NB4 (cell line): ENCODE results near the gene EGLN2.

Experiments used
- DNase-seq: peaks from one replicate; pipeline ENCODE4 v3.0.0; 2010; ENCODE audit warnings: low read depth
- H3K4me3 ChIP-seq: one replicate; pipeline ENCODE4 v1.5.1; 2011; ENCODE audit warnings: mild to moderate bottlenecking, low read depth, low read length, moderate library complexity
- CTCF ChIP-seq: IDR thresholded peaks from one replicate; pipeline ENCODE4 v1.5.1; 2012; ENCODE audit warnings: low read depth, low read length
- MAX ChIP-seq: IDR thresholded peaks from 2 replicates; pipeline ENCODE4 v1.6.1; 2011; ENCODE audit warnings: low read depth, low read length
- MYC ChIP-seq: IDR thresholded peaks from 2 replicates; pipeline ENCODE4 v1.6.1; 2011; ENCODE audit warnings: low read depth, low read length
- POLR2A ChIP-seq: IDR thresholded peaks from 2 replicates; pipeline ENCODE4 v1.6.1; 2011; ENCODE audit warnings: mild to moderate bottlenecking; ENCODE audit not compliant: insufficient read length; ENCODE audit errors: extremely low read depth

EGLN2 gene

GRCh38 chr19:40797963-40798682, 868 bp upstream of the EGLN2 start:
- TF ChIP-seq POLR2A (peak; percentile 27), MYC (peak; percentile 65; the same call in 1 of the 2 replicates), CTCF (peak; percentile 28), MAX (peak; percentile 64; the same call in 1 of the 2 replicates)
- DNase-seq = peak; percentile 91
- peak overlapping the region; percentile 65 for H3K4me3 ChIP-seq

GRCh38 chr19:40799558-40800338, 757 bp downstream of the EGLN2 start:
- DNase-seq = peak; percentile 63
- TF ChIP-seq MAX = no peak
- TF ChIP-seq CTCF = no peak
- no peak for TF ChIP-seq MYC
- no peak for TF ChIP-seq POLR2A
- peak overlapping the region; percentile 72 for H3K4me3 ChIP-seq

- peak overlapping the region; percentile 72 for H3K4me3 ChIP-seq
- DNase-seq = no peak
- TF ChIP-seq POLR2A (no peak), MAX (no peak), CTCF (no peak), MYC (no peak)
These were observed 1.5 kb downstream of the EGLN2 start for GRCh38 chr19:40800339-40800996.

GRCh38 chr19:40800997-40801377, 2.0 kb downstream of the EGLN2 start:
- peak overlapping the region; percentile 34 for H3K4me3 ChIP-seq
- DNase-seq = no peak
- no peak for TF ChIP-seq MYC

- no peak for DNase-seq
- peak overlapping the region; percentile 36 for H3K4me3 ChIP-seq
- TF ChIP-seq POLR2A (no peak), MAX (no peak), MYC (no peak), CTCF (no peak)
These were observed 2.7 kb downstream of the EGLN2 start for GRCh38 chr19:40801426-40802299.
